NAMALWA (cell line): ENCODE results near the gene CYP2A6.
"Not testable (repeated sequence)": the region's sequence is repeated elsewhere in the genome, so short reads cannot be mapped to it uniquely, and the experiment has no call there.

Experiments used
- DNase-seq: peaks from one replicate; pipeline ENCODE4 v3.0.0-alpha.2; 2015; ENCODE audit warnings: low spot score

CYP2A6 gene, protein sequence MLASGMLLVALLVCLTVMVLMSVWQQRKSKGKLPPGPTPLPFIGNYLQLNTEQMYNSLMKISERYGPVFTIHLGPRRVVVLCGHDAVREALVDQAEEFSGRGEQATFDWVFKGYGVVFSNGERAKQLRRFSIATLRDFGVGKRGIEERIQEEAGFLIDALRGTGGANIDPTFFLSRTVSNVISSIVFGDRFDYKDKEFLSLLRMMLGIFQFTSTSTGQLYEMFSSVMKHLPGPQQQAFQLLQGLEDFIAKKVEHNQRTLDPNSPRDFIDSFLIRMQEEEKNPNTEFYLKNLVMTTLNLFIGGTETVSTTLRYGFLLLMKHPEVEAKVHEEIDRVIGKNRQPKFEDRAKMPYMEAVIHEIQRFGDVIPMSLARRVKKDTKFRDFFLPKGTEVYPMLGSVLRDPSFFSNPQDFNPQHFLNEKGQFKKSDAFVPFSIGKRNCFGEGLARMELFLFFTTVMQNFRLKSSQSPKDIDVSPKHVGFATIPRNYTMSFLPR

GRCh38 chr19:40850277-40850676, at the start of gene CYP2A6:
Gene CYP2A6, minus strand, starts transcription at chr19:40850447. Its CDS starts 21 bp downstream, at chr19:40850426.
- not testable (repeated sequence) for DNase-seq

DNA sequence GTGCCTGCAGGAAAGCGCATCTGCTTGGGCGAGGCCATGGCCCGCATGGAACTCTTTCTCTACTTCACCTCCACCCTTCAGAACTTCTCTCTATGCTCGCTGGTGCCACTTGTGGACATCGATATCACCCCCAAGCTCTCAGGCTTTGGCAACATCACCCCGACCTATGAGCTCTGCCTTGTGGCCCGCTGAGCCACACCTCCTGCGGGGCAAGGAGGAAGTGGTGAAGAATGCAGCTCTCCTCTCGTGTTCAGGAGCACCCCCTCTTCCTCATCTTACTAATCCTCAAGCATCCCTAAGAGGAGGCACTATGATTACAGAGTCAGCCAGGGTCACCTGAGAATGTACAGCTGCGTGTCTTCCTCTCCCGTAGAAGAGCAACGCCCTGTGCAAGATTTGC, 49.7 kb upstream of the CYP2A6 start:
- DNase-seq = not testable (repeated sequence)

GRCh38 chr19:40896843-40897789, 46.9 kb upstream of the CYP2A6 start:
- DNase-seq = not testable (repeated sequence)

DNA sequence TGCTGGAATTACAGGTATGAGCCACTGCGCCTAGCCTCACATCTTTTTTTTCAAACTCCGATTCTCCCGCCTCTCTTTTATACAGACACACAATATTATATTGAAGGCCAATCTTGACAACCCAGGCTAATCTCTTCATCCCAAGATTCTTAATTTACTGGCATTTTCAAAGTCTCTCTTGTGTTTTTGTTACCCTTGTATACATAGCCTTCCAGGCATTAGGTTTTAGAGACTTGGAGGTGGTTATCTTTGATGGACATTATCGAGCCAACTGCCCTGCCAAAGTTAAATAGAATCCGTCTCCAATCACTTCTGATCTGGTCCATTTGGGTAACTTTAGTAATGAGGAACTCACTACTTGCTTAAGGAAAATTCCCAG, 46.2 kb upstream of the CYP2A6 start:
- DNase-seq = no peak

DNA sequence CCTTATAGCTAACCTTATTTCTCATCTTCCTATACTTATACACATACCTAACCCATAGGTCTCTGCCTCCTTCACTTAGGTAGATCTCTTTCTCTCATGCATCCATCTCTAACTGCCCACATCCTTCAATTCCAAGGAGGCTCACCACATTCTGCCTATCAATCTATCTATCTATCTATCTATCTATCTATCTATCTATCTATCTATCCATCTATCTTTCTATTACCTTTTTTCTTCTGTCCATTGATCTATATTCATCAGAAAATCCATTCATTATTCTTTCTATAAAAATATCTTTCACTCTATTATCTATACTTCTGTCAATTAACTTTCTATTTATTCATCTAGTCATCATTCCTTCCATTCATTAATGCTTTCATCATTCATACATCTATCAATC, 42.9 kb upstream of the CYP2A6 start:
- DNase-seq = no peak

GRCh38 chr19:40889366-40889765, 39.1 kb upstream of the CYP2A6 start:
- no peak for DNase-seq

DNA sequence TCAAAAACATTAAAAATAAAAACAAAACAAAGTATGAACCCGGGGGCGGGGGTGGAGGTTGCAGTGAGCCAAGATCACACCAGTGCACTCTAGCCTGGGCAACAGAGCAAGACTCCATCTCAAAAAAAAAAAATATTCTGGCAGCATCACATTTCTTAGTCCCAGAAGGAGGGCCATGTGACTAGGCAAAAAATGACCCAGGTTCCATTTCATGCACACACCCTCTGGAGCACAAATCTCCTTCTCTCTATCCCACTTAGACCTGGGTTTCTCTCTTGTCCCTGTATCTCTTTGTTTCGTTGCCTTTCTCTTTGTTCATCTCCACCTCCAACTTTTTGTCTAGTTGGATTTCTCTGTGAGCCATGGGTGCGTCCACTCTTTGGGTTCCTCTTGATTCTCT, 37.9 kb upstream of the CYP2A6 start:
- DNase-seq = no peak

GRCh38 chr19:40884187-40884931, 34.1 kb upstream of the CYP2A6 start:
- DNase-seq = not testable (repeated sequence)

DNA sequence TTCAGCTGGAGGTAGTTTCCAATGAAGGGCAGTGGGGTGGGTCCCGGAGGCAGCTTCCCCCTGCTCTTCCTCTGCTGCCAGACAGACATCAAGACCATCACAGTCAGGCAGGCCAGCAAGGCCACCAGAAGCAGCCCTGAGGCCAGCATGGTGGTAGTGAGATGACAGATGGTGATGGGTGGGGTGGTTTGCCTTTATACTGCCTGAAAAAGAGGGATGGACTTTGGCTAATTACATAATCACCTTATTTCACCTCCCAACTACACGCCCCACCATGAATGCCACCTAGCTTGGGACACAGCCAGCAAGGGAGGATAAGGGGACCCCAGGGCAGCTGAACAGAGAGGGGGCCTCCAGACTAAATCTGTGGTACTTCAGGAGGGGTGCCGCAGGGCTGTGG, 31.8 kb upstream of the CYP2A6 start, which contains the start of gene CYP2A7:
TSS of gene CYP2A7 (minus strand) at position 170 of the 400 bp plus-strand sequence. CDS start at position 149, 21 bp downstream.
- not testable (repeated sequence) for DNase-seq

DNA sequence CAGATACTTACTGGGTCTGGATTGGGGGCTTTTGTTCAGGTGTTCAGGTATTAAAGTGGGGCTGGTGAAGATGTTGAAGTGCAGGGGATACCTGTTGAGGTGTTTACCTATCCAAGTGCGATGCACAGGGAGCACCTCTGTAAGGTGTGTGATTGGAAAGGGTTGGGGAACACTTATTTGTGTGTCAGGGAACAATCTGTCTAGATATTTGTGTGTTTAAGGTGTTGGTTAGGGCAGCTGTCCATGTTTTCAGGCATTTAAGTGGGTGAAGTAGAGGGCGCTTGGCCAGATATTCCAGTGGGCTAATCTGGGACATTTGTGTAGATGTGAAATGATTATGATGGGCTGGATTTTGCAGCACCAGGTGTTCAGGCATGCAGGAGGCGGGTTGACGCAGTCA, 29.1 kb upstream of the CYP2A6 start:
- DNase-seq = not testable (repeated sequence)

DNA sequence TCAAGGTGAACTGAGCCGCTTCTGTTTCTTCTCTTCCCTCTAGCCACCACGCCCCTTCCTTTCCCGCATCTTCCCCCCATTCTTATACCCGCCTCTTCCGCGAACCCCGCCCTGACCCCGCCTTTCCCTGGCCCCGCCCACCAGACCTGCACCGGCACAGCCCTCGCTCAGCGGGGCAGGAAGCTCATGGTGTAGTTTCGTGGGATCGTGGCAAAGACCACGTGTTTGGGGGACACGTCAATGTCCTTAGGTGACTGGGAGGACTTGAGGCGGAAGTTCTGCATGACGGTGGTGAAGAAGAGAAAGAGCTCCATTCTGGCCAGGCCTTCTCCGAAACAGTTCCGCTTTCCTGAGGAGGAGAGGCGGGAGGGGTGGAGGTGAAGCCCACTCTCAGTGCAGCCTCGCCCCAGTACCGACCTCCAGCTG, 25.3 kb upstream of the CYP2A6 start:
- peak; percentile 38 for DNase-seq

DNA sequence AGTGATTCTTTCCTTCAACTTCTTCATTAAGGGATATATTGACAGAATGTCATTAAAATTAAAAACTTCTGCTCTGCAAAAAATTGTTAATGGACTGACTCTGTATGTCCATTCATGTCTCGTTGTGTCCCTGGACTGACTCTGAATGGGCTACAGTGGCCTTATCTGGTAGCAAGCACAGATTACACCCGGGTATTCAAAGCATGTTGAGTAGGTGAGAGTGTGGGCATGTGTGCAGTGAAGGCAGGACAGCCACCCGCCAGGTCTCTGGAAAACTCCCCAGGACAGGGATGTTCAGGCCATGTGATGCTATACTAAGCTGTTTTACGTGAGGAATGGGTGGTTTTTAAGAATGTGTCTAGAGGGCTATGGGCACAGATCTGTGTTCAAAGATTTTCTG, 24.6 kb upstream of the CYP2A6 start:
- not testable (repeated sequence) for DNase-seq

- DNase-seq = not testable (repeated sequence)
These were observed 23.6 kb upstream of the CYP2A6 start for GRCh38 chr19:40873873-40874272.

DNA sequence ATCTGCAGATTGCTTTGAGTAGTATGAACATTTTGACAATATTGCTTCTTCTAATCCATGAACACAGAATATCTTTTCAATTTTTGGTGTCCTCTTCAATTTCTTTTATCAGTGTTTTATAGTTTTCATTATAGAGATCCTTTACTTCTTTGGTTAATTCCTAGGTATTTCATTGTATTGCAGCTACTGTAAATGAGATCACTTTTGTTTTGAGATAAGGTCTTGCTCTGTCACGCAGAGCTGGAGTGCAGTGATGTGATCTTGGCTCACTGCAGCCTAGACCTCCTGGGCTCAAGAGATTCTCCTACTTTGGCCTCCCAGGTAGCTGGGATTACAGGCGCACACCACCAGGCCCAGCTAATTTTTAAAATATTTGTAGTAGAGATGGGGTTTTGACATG, 22.0 kb upstream of the CYP2A6 start:
- DNase-seq = no peak

- no peak for DNase-seq
These were observed 17.5 kb upstream of the CYP2A6 start for GRCh38 chr19:40867701-40868100.

- not testable (repeated sequence) for DNase-seq
These were observed 14.7 kb upstream of the CYP2A6 start for GRCh38 chr19:40864739-40865496.

DNA sequence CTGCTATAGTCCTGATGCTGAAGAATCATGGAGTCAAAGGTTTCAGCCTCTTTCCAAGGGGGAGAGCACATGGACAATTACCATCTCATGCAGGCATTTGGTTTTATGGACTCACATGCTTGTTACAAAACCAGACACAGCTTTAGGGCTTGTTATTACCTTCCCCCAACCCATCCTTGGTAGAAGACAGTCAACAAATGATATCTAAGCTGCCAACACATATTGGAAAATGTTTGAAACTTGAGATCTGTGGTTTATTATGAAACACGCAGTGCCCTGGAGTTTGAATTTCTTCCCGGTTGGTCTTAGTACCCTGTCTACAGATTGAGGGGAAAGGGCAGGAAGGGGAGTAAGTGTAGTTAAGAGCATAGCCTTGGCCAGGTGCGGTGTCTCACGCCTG, 12.5 kb upstream of the CYP2A6 start:
- no peak for DNase-seq

DNA sequence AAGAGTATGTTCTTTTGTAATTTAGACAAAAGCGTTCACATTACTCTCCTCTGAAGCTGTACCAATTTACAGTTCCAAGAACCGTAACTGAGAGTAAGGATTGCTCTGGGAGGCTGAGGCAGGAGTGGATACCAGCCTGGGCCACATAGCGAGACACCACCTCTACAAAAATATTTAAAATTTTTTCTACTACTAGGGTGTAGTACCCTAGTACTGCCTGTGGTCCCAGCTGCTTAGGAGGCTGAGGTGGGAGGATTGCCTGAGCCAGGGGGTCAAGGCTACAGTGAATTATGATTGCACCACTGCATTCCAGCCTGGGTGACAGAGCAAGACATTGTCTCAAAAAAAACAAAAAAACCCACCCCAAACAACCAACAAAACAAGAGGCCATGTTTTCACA, 12.1 kb upstream of the CYP2A6 start:
- no peak for DNase-seq

- DNase-seq = no peak
These were observed 7.9 kb upstream of the CYP2A6 start for GRCh38 chr19:40858109-40858508.

DNA sequence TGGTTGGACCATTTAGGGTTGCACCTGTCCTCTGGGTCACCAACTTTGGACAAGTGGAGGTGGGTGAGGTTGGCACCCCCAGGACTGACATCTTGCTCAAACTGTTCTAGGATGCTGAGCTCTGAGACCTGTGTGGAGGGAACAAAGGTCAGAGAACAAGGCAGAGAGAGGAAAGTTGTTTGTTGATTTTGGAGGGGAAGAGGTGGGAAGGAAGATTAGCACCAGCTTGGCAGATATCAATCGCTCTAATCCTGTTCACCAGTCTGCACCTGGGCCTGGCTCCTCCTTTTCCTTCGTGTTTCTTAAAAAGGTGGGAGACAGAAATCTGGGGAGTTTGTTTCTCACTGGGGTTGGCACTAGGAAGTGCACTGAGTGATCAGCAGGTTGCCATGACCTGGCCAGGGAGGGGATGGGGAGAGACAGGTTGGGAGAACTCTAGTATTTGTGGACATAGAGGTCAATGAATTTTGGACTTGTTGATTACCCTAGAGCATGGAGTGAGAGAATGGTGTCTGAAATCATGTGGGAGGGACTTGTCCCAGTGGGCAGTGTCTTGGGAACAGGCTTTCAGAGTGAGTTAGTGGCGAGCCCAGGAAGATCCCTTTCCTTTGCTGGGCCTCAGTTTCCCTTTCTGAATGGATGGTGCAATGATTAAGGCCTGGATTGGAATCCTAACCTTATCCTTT, 2.4 kb upstream of the CYP2A6 start:
- DNase-seq = not testable (repeated sequence)
